Astrocyte (in vitro differentiated cells and primary cell): ENCODE measurements around the gene PKNOX2. TPM values are rescaled to one million over a fixed set of nuclear protein-coding genes. Genes with fewer than 3 reads are reported as not detected.

Source experiments
- DNase-seq: peaks from one replicate; pipeline ENCODE4 v3.0.0-alpha.2; 2010; ENCODE audit warnings: low read depth
- FAIRE-seq: peaks from 2 replicates; lab custom pipeline; 2011; peaks lifted over from hg19 to GRCh38; lab: Jason Lieb, UNC
- H2AFZ ChIP-seq: 2 replicates; pipeline ENCODE4 v1.6.0; 2012; ENCODE audit warnings: low read depth, low read length, inconsistent platforms
- H3K27ac ChIP-seq: 2 replicates; pipeline ENCODE4 v1.5.1; 2011; ENCODE audit warnings: low read depth, low read length, inconsistent platforms
- H3K27me3 ChIP-seq: 2 replicates; pipeline ENCODE4 v1.6.0; 2011; ENCODE audit warnings: low read length, inconsistent platforms; ENCODE audit not compliant: insufficient read depth
- H3K36me3 ChIP-seq: 2 replicates; pipeline ENCODE4 v1.5.1; 2011; ENCODE audit warnings: low read length, inconsistent platforms; ENCODE audit not compliant: insufficient read depth
- H3K4me1 ChIP-seq: 2 replicates; pipeline ENCODE4 v1.5.1; 2011; ENCODE audit warnings: low read length, inconsistent platforms; ENCODE audit not compliant: insufficient read depth
- H3K4me2 ChIP-seq: 2 replicates; pipeline ENCODE4 v1.6.0; 2012; ENCODE audit warnings: low read length, inconsistent platforms
- H3K4me3 ChIP-seq: 2 replicates; pipeline ENCODE4 v1.5.1; 2011; ENCODE audit warnings: low read depth, mild to moderate bottlenecking, low read length, inconsistent platforms; ENCODE audit not compliant: insufficient read depth
- H3K79me2 ChIP-seq: 2 replicates; pipeline ENCODE4 v1.6.0; 2012; ENCODE audit warnings: mild to moderate bottlenecking, low read length, inconsistent platforms; ENCODE audit not compliant: insufficient read depth
- H3K9ac ChIP-seq: 2 replicates; pipeline ENCODE4 v1.6.0; 2012; ENCODE audit warnings: mild to moderate bottlenecking, low read length, inconsistent platforms
- H3K9me3 ChIP-seq: 2 replicates; pipeline ENCODE4 v1.5.1; 2012; ENCODE audit warnings: low read depth, mild to moderate bottlenecking, low read length, inconsistent platforms; ENCODE audit not compliant: insufficient read depth
- H4K20me1 ChIP-seq: 2 replicates; pipeline ENCODE4 v1.6.0; 2012; ENCODE audit warnings: low read length, inconsistent platforms; ENCODE audit not compliant: insufficient read depth
- H3K27ac Mint-ChIP-seq: one replicate; pipeline ENCODE4 v1.8.0; 2021; ENCODE audit warnings: mild to moderate bottlenecking, mixed read lengths; ENCODE audit not compliant: unreplicated experiment
- H3K27me3 Mint-ChIP-seq: one replicate; pipeline ENCODE4 v1.8.0; 2021; ENCODE audit warnings: low read depth, mixed read lengths; ENCODE audit not compliant: unreplicated experiment
- H3K36me3 Mint-ChIP-seq: one replicate; pipeline ENCODE4 v1.8.0; 2021; ENCODE audit warnings: low read depth, mixed read lengths; ENCODE audit not compliant: unreplicated experiment
- H3K4me1 Mint-ChIP-seq: one replicate; pipeline ENCODE4 v1.8.0; 2021; ENCODE audit warnings: low read depth, mixed read lengths; ENCODE audit not compliant: unreplicated experiment
- H3K4me3 Mint-ChIP-seq: one replicate; pipeline ENCODE4 v1.8.0; 2021; ENCODE audit warnings: mild to moderate bottlenecking, moderate library complexity, mixed read lengths; ENCODE audit not compliant: unreplicated experiment
- H3K9me3 Mint-ChIP-seq: one replicate; pipeline ENCODE4 v1.8.0; 2021; ENCODE audit warnings: mild to moderate bottlenecking, mixed read lengths; ENCODE audit not compliant: unreplicated experiment
- CTCF ChIP-seq: IDR thresholded peaks from 2 replicates; pipeline ENCODE4 v1.5.1; 2011; ENCODE audit warnings: low read depth, mild to moderate bottlenecking, inconsistent platforms, low read length, moderate library complexity; ENCODE audit not compliant: insufficient read depth
- EZH2 ChIP-seq: IDR thresholded peaks from 2 replicates; pipeline ENCODE4 v1.6.1; 2012; ENCODE audit warnings: mild to moderate bottlenecking, low read length, inconsistent platforms; ENCODE audit not compliant: insufficient read depth
- total RNA-seq: library from RNA; stranded (reverse); gene quantifications from 2 replicates; pipeline ENCODE4 v1.2.1, GENCODE V29; 2021

Gene PKNOX2
- total RNA-seq, 1 donor from 2014 or later: 53.4 TPM

GRCh38 chr11:125192717-125193415 lies 28.3 kb downstream of the PKNOX2 start:
- Histone ChIP-seq H3K27me3 (no peaks in the 10 kb centered on the region), H3K27ac (no peak overlapping the region), H3K36me3 (no peaks in the 10 kb centered on the region), H3K4me2 (no peak overlapping the region), H3K4me3 (no peak overlapping the region), H2AFZ (no peak overlapping the region), H3K9ac (no peak overlapping the region), H3K79me2 (peaks cover 17% of the 10 kb centered on the region), H3K9me3 (no peaks in the 10 kb centered on the region), H4K20me1 (peaks cover 77% of the 10 kb centered on the region), H3K4me1 (peaks cover 8% of the 10 kb centered on the region)
- Mint-ChIP-seq H3K4me1 (peaks cover 26% of the 10 kb centered on the region), H3K36me3 (peaks cover 34% of the 10 kb centered on the region), H3K27me3 (no peaks in the 10 kb centered on the region), H3K4me3 (no peak overlapping the region), H3K9me3 (peaks cover 3% of the 10 kb centered on the region), H3K27ac (no peak overlapping the region)
- no peak for DNase-seq
- no peak for FAIRE-seq
- TF ChIP-seq CTCF: no peak

DNA sequence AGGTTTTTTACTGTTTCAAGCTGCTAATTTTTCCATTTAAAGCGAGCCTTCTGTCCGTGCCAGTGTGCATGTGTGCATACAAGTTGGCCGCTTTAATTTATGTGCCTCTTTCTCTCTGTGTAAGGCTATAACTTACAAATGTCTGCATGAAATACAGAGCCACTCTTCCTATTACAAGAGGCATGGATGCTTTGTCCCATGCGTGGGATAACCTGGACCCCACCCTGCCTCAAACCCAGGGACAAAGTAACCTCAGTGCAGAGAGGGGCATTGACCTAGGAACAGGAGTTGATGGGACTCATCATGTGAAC lies 28.8 kb downstream of the PKNOX2 start:
- TF ChIP-seq EZH2 (no peak), CTCF (no peak)
- Mint-ChIP-seq H3K4me1 (peaks cover 21% of the 10 kb centered on the region), H3K27me3 (no peaks in the 10 kb centered on the region), H3K27ac (no peak overlapping the region), H3K36me3 (peaks cover 39% of the 10 kb centered on the region), H3K9me3 (peaks cover 3% of the 10 kb centered on the region), H3K4me3 (no peak overlapping the region)
- H3K4me2 ChIP-seq: no peak overlapping the region
- H3K27me3 ChIP-seq: no peaks in the 10 kb centered on the region
- peaks cover 2% of the 10 kb centered on the region for H3K4me1 ChIP-seq
- H3K36me3 ChIP-seq: no peaks in the 10 kb centered on the region
- FAIRE-seq (no peak), DNase-seq (no peak)
- H3K4me3 ChIP-seq: no peak overlapping the region
- H4K20me1 ChIP-seq: peaks cover 78% of the 10 kb centered on the region
- peaks cover 17% of the 10 kb centered on the region for H3K79me2 ChIP-seq
- no peak overlapping the region for H3K9ac ChIP-seq
- no peak overlapping the region for H2AFZ ChIP-seq
- H3K27ac ChIP-seq: no peak overlapping the region
- H3K9me3 ChIP-seq: no peaks in the 10 kb centered on the region

DNA sequence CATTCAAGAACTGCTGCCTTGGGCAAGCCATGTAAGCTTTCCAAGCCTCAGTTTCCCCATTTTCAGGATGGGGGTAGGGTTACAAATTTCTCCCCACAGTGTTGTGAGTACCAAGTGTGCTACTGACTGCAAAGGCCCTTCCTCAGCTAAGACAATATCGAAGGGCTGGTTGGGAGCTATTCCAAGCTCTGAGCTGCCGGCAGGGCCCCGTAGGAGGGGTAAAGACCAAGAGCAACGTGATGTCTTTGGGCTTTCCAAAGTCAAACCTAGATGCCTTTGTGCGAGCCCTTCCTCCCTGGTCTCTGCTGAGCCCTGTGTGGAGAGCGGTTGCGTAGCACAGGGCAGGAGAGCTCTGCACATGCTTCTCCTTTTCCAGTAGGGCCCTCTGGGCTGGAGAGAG lies 29.3 kb downstream of the PKNOX2 start:
- H3K36me3 Mint-ChIP-seq: peaks cover 42% of the 10 kb centered on the region
- H3K4me3 Mint-ChIP-seq: no peak overlapping the region
- TF ChIP-seq CTCF (no peak), EZH2 (no peak)
- Histone ChIP-seq H3K4me1 (no peaks in the 10 kb centered on the region), H3K4me3 (no peak overlapping the region), H4K20me1 (peaks cover 81% of the 10 kb centered on the region), H3K9me3 (no peaks in the 10 kb centered on the region), H2AFZ (no peak overlapping the region), H3K4me2 (no peak overlapping the region), H3K27ac (no peak overlapping the region), H3K27me3 (no peaks in the 10 kb centered on the region), H3K9ac (no peak overlapping the region), H3K79me2 (peaks cover 17% of the 10 kb centered on the region), H3K36me3 (no peaks in the 10 kb centered on the region)
- H3K9me3 Mint-ChIP-seq: peaks cover 3% of the 10 kb centered on the region
- DNase-seq (no peak), FAIRE-seq (no peak)
- H3K27ac Mint-ChIP-seq: no peak overlapping the region
- peaks cover 16% of the 10 kb centered on the region for H3K4me1 Mint-ChIP-seq
- H3K27me3 Mint-ChIP-seq: no peaks in the 10 kb centered on the region
